H9 (cell line): ENCODE results near the gene EPB41L4A. TPM values are rescaled to one million over a fixed set of nuclear protein-coding genes. Genes with fewer than 3 reads are reported as not detected.

Experiments used
- DNase-seq: peaks from one replicate; pipeline ENCODE4 v3.0.0-alpha.2; 2017
- H2AFZ ChIP-seq: one replicate; pipeline ENCODE4 v1.6.1; 2013; ENCODE audit warnings: mild to moderate bottlenecking, low read length, control low read depth, moderate library complexity
- H2AK5ac ChIP-seq: 2 replicates; pipeline ENCODE4 v1.6.1; 2013; ENCODE audit warnings: low read length, control low read depth, mixed read lengths; ENCODE audit not compliant: insufficient read length
- H2BK120ac ChIP-seq: one replicate; pipeline ENCODE4 v1.6.1; 2013; ENCODE audit warnings: low read depth, mild to moderate bottlenecking, low read length, control low read depth, inconsistent platforms; ENCODE audit not compliant: poor library complexity, severe bottlenecking
- H2BK12ac ChIP-seq: 2 replicates; pipeline ENCODE4 v1.6.1; 2013; ENCODE audit warnings: low read length, control low read depth, mixed read lengths, low read depth; ENCODE audit not compliant: insufficient read length
- H2BK15ac ChIP-seq: 2 replicates; pipeline ENCODE4 v1.6.1; 2013; ENCODE audit warnings: low read depth, low read length, control low read depth
- H2BK20ac ChIP-seq: one replicate; pipeline ENCODE4 v1.6.1; 2013; ENCODE audit warnings: low read depth, mild to moderate bottlenecking, low read length, control low read depth, inconsistent platforms; ENCODE audit not compliant: poor library complexity, severe bottlenecking
- H2BK5ac ChIP-seq: 2 replicates; pipeline ENCODE4 v1.6.1; 2013; ENCODE audit warnings: low read length, control low read depth, mixed read lengths; ENCODE audit not compliant: insufficient read length
- H3K14ac ChIP-seq: 2 replicates; pipeline ENCODE4 v1.6.1; 2013; ENCODE audit warnings: low read length, control low read depth; ENCODE audit not compliant: insufficient read depth
- H3K18ac ChIP-seq: 2 replicates; pipeline ENCODE4 v1.6.1; 2013; ENCODE audit warnings: low read depth, mild to moderate bottlenecking, mixed read lengths, low read length, control low read depth; ENCODE audit not compliant: insufficient read length
- H3K23ac ChIP-seq: 2 replicates; pipeline ENCODE4 v1.6.1; 2013; ENCODE audit warnings: low read length, control low read depth, mixed read lengths, low read depth; ENCODE audit not compliant: insufficient read length
- H3K23me2 ChIP-seq: 2 replicates; pipeline ENCODE4 v1.6.1; 2013; ENCODE audit warnings: low read depth, mild to moderate bottlenecking, mixed read lengths, low read length, control low read depth; ENCODE audit not compliant: insufficient read length, poor library complexity, severe bottlenecking
- H3K27ac ChIP-seq: 2 replicates; pipeline ENCODE4 v1.5.1; 2013; ENCODE audit warnings: low read length, control low read depth, mixed read lengths, low read depth; ENCODE audit not compliant: insufficient read length
- H3K27me3 ChIP-seq: 2 replicates; pipeline ENCODE4 v1.6.1; 2013; ENCODE audit warnings: low read length, control low read depth, inconsistent platforms; ENCODE audit not compliant: insufficient read depth
- H3K4ac ChIP-seq: 2 replicates; pipeline ENCODE4 v1.6.1; 2013; ENCODE audit warnings: low read depth, mild to moderate bottlenecking, control low read depth, inconsistent platforms, low read length, moderate library complexity
- H3K4me1 ChIP-seq: 2 replicates; pipeline ENCODE4 v1.6.1; 2013; ENCODE audit warnings: low read length, control low read depth, inconsistent platforms; ENCODE audit not compliant: insufficient read depth
- H3K4me2 ChIP-seq: 2 replicates; pipeline ENCODE4 v1.6.1; 2013; ENCODE audit warnings: low read length, control low read depth, mixed read lengths; ENCODE audit not compliant: insufficient read length, insufficient read depth
- H3K56ac ChIP-seq: 2 replicates; pipeline ENCODE4 v1.6.1; 2013; ENCODE audit warnings: low read depth, mild to moderate bottlenecking, mixed read lengths, low read length, control low read depth; ENCODE audit not compliant: insufficient read length
- H3K79me1 ChIP-seq: 2 replicates; pipeline ENCODE4 v1.6.1; 2013; ENCODE audit warnings: low read depth, mild to moderate bottlenecking, moderate library complexity, low read length, control low read depth, inconsistent platforms; ENCODE audit not compliant: insufficient read depth, poor library complexity, severe bottlenecking
- H3K79me2 ChIP-seq: 2 replicates; pipeline ENCODE4 v1.6.1; 2013; ENCODE audit warnings: low read length, control low read depth, inconsistent platforms; ENCODE audit not compliant: insufficient read depth
- H3K9ac ChIP-seq: 2 replicates; pipeline ENCODE4 v1.6.1; 2013; ENCODE audit warnings: low read length, control low read depth, mixed read lengths; ENCODE audit not compliant: insufficient read length; ENCODE audit errors: extremely low read depth
- H3K9me3 ChIP-seq: one replicate; pipeline ENCODE4 v1.6.1; 2013; ENCODE audit warnings: low read depth, low read length, inconsistent platforms; ENCODE audit not compliant: control insufficient read depth
- H3T11ph ChIP-seq: one replicate; pipeline ENCODE4 v1.6.1; 2013; ENCODE audit warnings: mild to moderate bottlenecking, low read length, control low read depth, inconsistent platforms
- H4K20me1 ChIP-seq: one replicate; pipeline ENCODE4 v1.6.1; 2013; ENCODE audit not compliant: control insufficient read depth, insufficient read length, insufficient read depth
- H4K5ac ChIP-seq: 2 replicates; pipeline ENCODE4 v1.6.1; 2013; ENCODE audit warnings: low read depth, mild to moderate bottlenecking, mixed read lengths, low read length, control low read depth; ENCODE audit not compliant: insufficient read length
- H4K8ac ChIP-seq: replicated peaks from 2 replicates; pipeline ENCODE4 v1.6.1; 2013; ENCODE audit warnings: low read length, control low read depth, mixed read lengths, low read depth; ENCODE audit not compliant: insufficient read length
- H4K91ac ChIP-seq: 2 replicates; pipeline ENCODE4 v1.6.1; 2013; ENCODE audit warnings: low read depth, mild to moderate bottlenecking, moderate library complexity, mixed read lengths, low read length, control low read depth; ENCODE audit not compliant: insufficient read length
- H3K27ac Mint-ChIP-seq, 3 experiments: 2 replicates in 2 of 3; 3 replicates in 1 of 3; pipeline ENCODE4 v1.8.0; 2020 to 2021; ENCODE audit warnings: mixed read lengths in 3 of 3, mild to moderate bottlenecking in 1 of 3, moderate library complexity in 1 of 3
- H3K27me3 Mint-ChIP-seq: 2 replicates; pipeline ENCODE4 v1.8.0; 2021; ENCODE audit warnings: low read depth, mild to moderate bottlenecking, moderate library complexity, mixed read lengths
- H3K36me3 Mint-ChIP-seq, 3 experiments: 2 replicates in 2 of 3; 3 replicates in 1 of 3; pipeline ENCODE4 v1.8.0; 2020 to 2021; ENCODE audit warnings: low read depth in 3 of 3, mixed read lengths in 3 of 3; ENCODE audit not compliant: insufficient read depth in 1 of 3
- H3K4me1 Mint-ChIP-seq, 2 experiments: 2 replicates each; pipeline ENCODE4 v1.8.0; 2020; ENCODE audit warnings: mixed read lengths in 2 of 2
- H3K4me3 Mint-ChIP-seq, 2 experiments: 2 replicates in 1 of 2; 3 replicates in 1 of 2; pipeline ENCODE4 v1.8.0; 2020 to 2021; ENCODE audit warnings: mild to moderate bottlenecking in 2 of 2, mixed read lengths in 2 of 2, moderate library complexity in 1 of 2
- H3K9me3 Mint-ChIP-seq, 2 experiments: 2 replicates in 1 of 2; 3 replicates in 1 of 2; pipeline ENCODE4 v1.8.0; 2020; ENCODE audit warnings: mild to moderate bottlenecking in 2 of 2, mixed read lengths in 2 of 2, moderate library complexity in 1 of 2
- CTCF ChIP-seq: fragments of 200-600 bp; sonication (generic); conservative IDR thresholded peaks from 3 replicates; pipeline ENCODE4 v1.8.0; 2021; ENCODE audit warnings: antibody characterized with exemption, mild to moderate bottlenecking
- WGBS: extraction: QIAGEN DNeasy Blood & Tissue Kit; methylation state at CpG from one replicate; pipeline ENCODE4 v1.1.7; 2013; ENCODE audit warnings: missing lambda C conversion rate, low lambda C conversion rate, mixed read lengths; ENCODE audit not compliant: insufficient read length; ENCODE audit errors: extremely low coverage; 5-methylcytosine and 5-hydroxymethylcytosine counted together
- total RNA-seq: library from RNA; stranded (reverse); gene quantifications from 2 replicates; pipeline ENCODE4 v1.2.1, GENCODE V29; 2021

Gene EPB41L4A
- total RNA-seq, 1 experiment from 2014 or later, result 4.9 TPM

- Histone ChIP-seq H3K9ac (no peak overlapping the region), H3T11ph (no peak overlapping the region), H3K4ac (no peak overlapping the region), H3K4me1 (no peaks in the 10 kb centered on the region), H2BK120ac (no peak overlapping the region), H3K4me2 (no peak overlapping the region), H3K79me1 (no peaks in the 10 kb centered on the region), H3K23ac (no peak overlapping the region), H3K79me2 (no peaks in the 10 kb centered on the region), H3K56ac (no peak overlapping the region), H2AK5ac (no peak overlapping the region), H2BK5ac (no peak overlapping the region), H3K18ac (no peak overlapping the region), H2BK15ac (no peak overlapping the region), H2AFZ (no peak overlapping the region), H3K27ac (no peak overlapping the region), H2BK20ac (no peak overlapping the region), H3K9me3 (no peaks in the 10 kb centered on the region), H3K14ac (no peak overlapping the region), H3K27me3 (no peaks in the 10 kb centered on the region), H4K91ac (no peak overlapping the region), H4K8ac (no peak overlapping the region), H2BK12ac (no peak overlapping the region), H3K23me2 (no peaks in the 10 kb centered on the region), H4K5ac (no peak overlapping the region), H4K20me1 (no peaks in the 10 kb centered on the region)
- Mint-ChIP-seq H3K27ac (no peak overlapping the region), H3K9me3 (no peaks in the 10 kb centered on the region), H3K36me3 (no peaks in the 10 kb centered on the region), H3K4me3 (no peak overlapping the region), H3K27me3 (no peaks in the 10 kb centered on the region), H3K4me1 (peaks cover 3 to 9% of the 10 kb centered on the region in 2 experiments; a peak in 2 of 4 replicates)
- DNase-seq, result no peak
- no CpG with 5 or more reads among the region's 1 CpG for WGBS
- TF ChIP-seq CTCF, result no peak
Observed at GRCh38 chr5:112263469-112263868, 155.6 kb downstream of the EPB41L4A start.
